ENCODE data around the gene CHI3L2. TPM values are rescaled to one million over a fixed set of nuclear protein-coding genes. Genes with fewer than 3 reads are reported as not detected.

CHI3L2 gene
- total and polyA plus RNA-seq, 11 donors, result 1.0 to 23.0 (median 2.1) TPM; not detected in 1

- DNase-seq (no peak), ATAC-seq (peak in 2 of 4 donors; percentile 32 to 40)
- WGBS, 4 donors, result 48 to 62% (median 54%) methylated on average over 5 of the region's 5 CpGs
- peak overlapping the region in 1 of 12 donors; percentile 76 for H3K27ac ChIP-seq
- no peaks in the 10 kb centered on the region for H3K36me3 ChIP-seq
- no peak overlapping the region for H3K4me3 ChIP-seq
- peaks cover 0 to 81% (median 0%) of the 10 kb centered on the region in 12 donors for H3K4me1 ChIP-seq
- no peaks in the 10 kb centered on the region for H3K9me3 ChIP-seq
- H3K27me3 ChIP-seq, result no peaks in the 10 kb centered on the region
- no peak for TF ChIP-seq CTCF (IDR thresholded peaks at IDR 0.05)
- TF ChIP-seq POLR2A (IDR thresholded peaks at IDR 0.05), result no peak
- intact Hi-C loops (cut with DNase I), result loop anchor here in 9 of 10 donors (5.0 to 10.0 kb wide), 8 partner anchors 113 to 555 kb away; no protein-coding TSS in a partner anchor
Observed at GRCh38 chr1:111219557-111220286, 7.8 kb upstream of the CHI3L2 start.

GRCh38 chr1:111220302-111220890, 7.1 kb upstream of the CHI3L2 start:
- Histone ChIP-seq H3K4me3 (no peak overlapping the region), H3K36me3 (no peaks in the 10 kb centered on the region), H3K27ac (peak overlapping the region in 1 of 12 donors; percentile 76), H3K27me3 (no peaks in the 10 kb centered on the region), H3K9me3 (no peaks in the 10 kb centered on the region), H3K4me1 (peaks cover 0 to 77% (median 0%) of the 10 kb centered on the region in 12 donors)
- 90 to 94% (median 92%) methylated on average over 6 of the region's 6 CpGs for WGBS, 4 donors
- TF ChIP-seq POLR2A (IDR thresholded peaks at IDR 0.05) (no peak), CTCF (IDR thresholded peaks at IDR 0.05) (no peak)
- intact Hi-C loops (cut with DNase I), result loop anchor here in 9 of 10 donors (5.0 to 10.0 kb wide), 8 partner anchors 112 to 554 kb away; no protein-coding TSS in a partner anchor
- DNase-seq (no peak), ATAC-seq (no peak)

GRCh38 chr1:111221276-111221632, 6.3 kb upstream of the CHI3L2 start:
- DNase-seq (no peak), ATAC-seq (no peak)
- no peaks in the 10 kb centered on the region for H3K9me3 ChIP-seq
- no peaks in the 10 kb centered on the region for H3K36me3 ChIP-seq
- no peaks in the 10 kb centered on the region for H3K27me3 ChIP-seq
- H3K4me3 ChIP-seq, result no peak overlapping the region
- no peak for TF ChIP-seq CTCF (IDR thresholded peaks at IDR 0.05)
- no peak for TF ChIP-seq POLR2A (IDR thresholded peaks at IDR 0.05)
- WGBS, 4 donors, result 29 to 66% (median 55%) methylated on average over 2 of the region's 2 CpGs
- intact Hi-C loops (cut with DNase I), result loop anchor here in 9 of 10 donors (5.0 to 10.0 kb wide), 8 partner anchors 111 to 554 kb away; no protein-coding TSS in a partner anchor
- H3K27ac ChIP-seq, result peak overlapping the region in 1 of 12 donors; percentile 75
- peaks cover 0 to 74% (median 0%) of the 10 kb centered on the region in 12 donors for H3K4me1 ChIP-seq

- H3K27me3 ChIP-seq, result no peaks in the 10 kb centered on the region
- intact Hi-C loops (cut with DNase I), result loop anchor here (2.0 to 10.0 kb wide), 11 partner anchors 111 to 553 kb away; no protein-coding TSS in a partner anchor
- no peak for DNase-seq
- WGBS, 4 donors, result 56 to 62% (median 59%) methylated on average over 5 of the region's 5 CpGs
- no peaks in the 10 kb centered on the region for H3K36me3 ChIP-seq
- no peak overlapping the region for H3K4me3 ChIP-seq
- peak in 3 of 4 donors; percentile 29 to 55 (median 32) for ATAC-seq
- peak overlapping the region in 1 of 12 donors; percentile 75 for H3K27ac ChIP-seq
- no peaks in the 10 kb centered on the region for H3K9me3 ChIP-seq
- peaks cover 0 to 74% (median 0%) of the 10 kb centered on the region in 12 donors for H3K4me1 ChIP-seq
- TF ChIP-seq CTCF (IDR thresholded peaks at IDR 0.05) (no peak), POLR2A (IDR thresholded peaks at IDR 0.05) (no peak)
Observed at GRCh38 chr1:111221633-111222291, 5.8 kb upstream of the CHI3L2 start.

Measured in heart left ventricle (tissue), 16 donors.